ENCODE results near the gene APOE. TPM values are rescaled to one million over a fixed set of nuclear protein-coding genes. Genes with fewer than 3 reads are reported as not detected.

The APOE gene
- total RNA-seq, 1 donor = 1.6 TPM

DNA sequence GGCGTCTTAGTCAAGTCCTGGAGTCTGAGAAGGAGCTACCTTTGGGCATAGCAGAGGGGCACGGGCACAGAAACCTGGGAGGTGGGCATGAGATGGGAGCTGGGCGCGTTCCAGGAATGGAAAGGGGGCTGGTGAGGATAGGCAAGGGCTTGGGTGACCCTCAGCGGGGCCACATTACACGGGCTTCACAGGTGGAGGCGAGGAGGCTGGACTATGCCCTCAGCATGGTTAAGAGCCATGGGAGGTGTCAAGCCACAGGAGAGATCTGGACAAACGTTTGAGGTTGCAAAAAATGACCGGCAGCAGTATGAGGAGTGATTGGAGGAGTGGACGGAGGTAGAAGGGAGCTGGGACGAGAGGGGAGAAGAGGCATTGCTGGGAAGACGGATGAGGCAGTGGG, 38.0 kb upstream of the APOE start:
- DNase-seq (ENCODE audit: low read depth) = no peak
- no peak overlapping the region for H3K4me3 ChIP-seq (ENCODE audit: low read depth, low read length)
- TF ChIP-seq, protein P1, sequence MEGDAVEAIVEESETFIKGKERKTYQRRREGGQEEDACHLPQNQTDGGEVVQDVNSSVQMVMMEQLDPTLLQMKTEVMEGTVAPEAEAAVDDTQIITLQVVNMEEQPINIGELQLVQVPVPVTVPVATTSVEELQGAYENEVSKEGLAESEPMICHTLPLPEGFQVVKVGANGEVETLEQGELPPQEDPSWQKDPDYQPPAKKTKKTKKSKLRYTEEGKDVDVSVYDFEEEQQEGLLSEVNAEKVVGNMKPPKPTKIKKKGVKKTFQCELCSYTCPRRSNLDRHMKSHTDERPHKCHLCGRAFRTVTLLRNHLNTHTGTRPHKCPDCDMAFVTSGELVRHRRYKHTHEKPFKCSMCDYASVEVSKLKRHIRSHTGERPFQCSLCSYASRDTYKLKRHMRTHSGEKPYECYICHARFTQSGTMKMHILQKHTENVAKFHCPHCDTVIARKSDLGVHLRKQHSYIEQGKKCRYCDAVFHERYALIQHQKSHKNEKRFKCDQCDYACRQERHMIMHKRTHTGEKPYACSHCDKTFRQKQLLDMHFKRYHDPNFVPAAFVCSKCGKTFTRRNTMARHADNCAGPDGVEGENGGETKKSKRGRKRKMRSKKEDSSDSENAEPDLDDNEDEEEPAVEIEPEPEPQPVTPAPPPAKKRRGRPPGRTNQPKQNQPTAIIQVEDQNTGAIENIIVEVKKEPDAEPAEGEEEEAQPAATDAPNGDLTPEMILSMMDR (IDR thresholded peaks at IDR 0.05; ENCODE audit: insufficient read depth, low read length) = no peak

DNA sequence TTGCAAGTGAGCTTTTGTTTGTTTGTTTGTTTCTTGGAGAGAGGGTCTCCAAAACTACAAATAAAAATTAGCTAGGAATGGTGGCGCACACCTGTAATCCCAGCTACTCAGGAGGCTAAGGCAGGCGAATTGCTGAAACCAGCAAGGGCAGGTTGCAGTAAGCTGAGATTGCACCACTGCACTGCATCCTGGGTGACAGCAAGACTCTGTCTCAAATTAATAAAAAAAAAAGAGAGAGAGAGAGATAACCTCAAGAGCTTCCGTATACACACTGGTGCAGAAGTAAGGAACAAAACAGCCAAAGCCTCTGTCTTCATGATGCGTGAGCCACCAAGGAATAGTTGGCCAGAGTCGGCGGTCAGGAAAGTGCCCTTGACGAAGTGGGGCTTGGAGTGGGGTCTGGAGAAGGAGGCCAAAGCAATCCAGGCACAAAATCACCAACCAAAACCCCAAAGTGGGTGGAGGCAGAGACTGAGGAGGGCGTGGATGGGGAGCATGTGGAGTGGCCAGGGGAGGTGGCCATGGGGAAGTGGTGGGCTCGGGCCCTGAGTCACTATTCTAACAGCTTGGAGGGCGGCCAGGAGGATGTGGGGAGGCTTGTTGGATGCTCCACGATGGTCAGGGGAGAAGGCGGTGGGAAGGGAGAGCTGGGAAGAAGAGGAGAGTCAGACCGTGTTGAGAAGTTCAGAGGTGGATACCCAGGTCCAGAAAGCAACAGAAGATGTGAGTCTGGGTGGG, 35.7 kb upstream of the APOE start:
- DNase-seq (ENCODE audit: low read depth) = no peak
- TF ChIP-seq, protein P1 (IDR thresholded peaks at IDR 0.05; ENCODE audit: insufficient read depth, low read length) = no peak
- H3K4me3 ChIP-seq (ENCODE audit: low read depth, low read length) = no peak overlapping the region

DNA sequence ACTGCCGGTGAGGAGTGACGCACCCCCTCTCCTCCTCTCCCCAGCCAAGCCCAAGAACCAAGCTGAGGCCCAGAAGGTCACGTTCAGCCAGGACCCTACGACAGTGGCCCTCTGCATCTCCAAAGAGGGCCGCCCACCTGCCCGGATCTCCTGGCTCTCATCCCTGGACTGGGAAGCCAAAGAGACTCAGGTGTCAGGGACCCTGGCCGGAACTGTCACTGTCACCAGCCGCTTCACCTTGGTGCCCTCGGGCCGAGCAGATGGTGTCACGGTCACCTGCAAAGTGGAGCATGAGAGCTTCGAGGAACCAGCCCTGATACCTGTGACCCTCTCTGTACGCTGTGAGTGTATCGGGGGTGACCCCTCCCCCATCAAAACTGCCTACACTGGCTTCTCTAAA, 33.8 kb upstream of the APOE start:
- TF ChIP-seq, protein P1 (IDR thresholded peaks at IDR 0.05; ENCODE audit: insufficient read depth, low read length) = no peak
- no peak overlapping the region for H3K4me3 ChIP-seq (ENCODE audit: low read depth, low read length)

DNA sequence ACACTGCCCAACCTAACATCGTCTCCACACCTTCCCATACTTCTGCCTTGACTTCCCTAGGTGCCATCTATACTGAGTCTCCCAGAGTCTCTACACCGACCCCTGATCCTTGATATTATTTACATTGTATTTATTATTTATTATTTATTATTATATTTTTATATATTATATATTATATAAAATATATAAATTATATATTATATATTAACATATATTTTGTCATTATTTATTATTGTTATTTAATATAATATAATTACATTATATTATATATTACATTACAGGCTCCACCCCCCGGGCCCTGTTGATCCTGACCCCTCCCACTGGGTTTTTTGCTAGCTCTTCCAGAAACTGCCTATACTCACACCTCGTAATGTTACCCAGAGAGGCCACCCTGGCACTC, 32.9 kb upstream of the APOE start:
- no peak for DNase-seq (ENCODE audit: low read depth)
- H3K4me3 ChIP-seq (ENCODE audit: low read depth, low read length) = no peak overlapping the region
- TF ChIP-seq, protein P1 (IDR thresholded peaks at IDR 0.05; ENCODE audit: insufficient read depth, low read length) = no peak

More for the DNA sequence above, 33.8 kb upstream of the APOE start:
- no peak for DNase-seq (ENCODE audit: low read depth)

DNA sequence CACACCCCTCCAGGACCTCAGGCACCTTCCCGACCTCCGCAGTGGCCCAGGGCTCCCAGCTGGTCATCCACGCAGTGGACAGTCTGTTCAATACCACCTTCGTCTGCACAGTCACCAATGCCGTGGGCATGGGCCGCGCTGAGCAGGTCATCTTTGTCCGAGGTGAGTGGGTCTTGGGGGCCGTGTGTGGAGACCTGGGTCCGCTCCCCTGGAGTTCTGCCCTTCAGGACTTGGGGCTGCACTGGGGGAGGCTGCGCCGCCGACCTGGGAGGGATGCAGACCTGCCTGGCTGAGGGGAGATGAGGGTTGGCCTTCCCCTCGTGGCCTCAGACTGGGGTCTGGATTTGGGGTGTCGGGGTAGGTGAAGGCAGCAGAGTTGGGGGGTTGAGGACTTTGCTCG, 31.3 kb upstream of the APOE start:
- H3K4me3 ChIP-seq (ENCODE audit: low read depth, low read length) = no peak overlapping the region
- DNase-seq (ENCODE audit: low read depth) = no peak
- TF ChIP-seq, protein P1 (IDR thresholded peaks at IDR 0.05; ENCODE audit: insufficient read depth, low read length) = no peak

DNA sequence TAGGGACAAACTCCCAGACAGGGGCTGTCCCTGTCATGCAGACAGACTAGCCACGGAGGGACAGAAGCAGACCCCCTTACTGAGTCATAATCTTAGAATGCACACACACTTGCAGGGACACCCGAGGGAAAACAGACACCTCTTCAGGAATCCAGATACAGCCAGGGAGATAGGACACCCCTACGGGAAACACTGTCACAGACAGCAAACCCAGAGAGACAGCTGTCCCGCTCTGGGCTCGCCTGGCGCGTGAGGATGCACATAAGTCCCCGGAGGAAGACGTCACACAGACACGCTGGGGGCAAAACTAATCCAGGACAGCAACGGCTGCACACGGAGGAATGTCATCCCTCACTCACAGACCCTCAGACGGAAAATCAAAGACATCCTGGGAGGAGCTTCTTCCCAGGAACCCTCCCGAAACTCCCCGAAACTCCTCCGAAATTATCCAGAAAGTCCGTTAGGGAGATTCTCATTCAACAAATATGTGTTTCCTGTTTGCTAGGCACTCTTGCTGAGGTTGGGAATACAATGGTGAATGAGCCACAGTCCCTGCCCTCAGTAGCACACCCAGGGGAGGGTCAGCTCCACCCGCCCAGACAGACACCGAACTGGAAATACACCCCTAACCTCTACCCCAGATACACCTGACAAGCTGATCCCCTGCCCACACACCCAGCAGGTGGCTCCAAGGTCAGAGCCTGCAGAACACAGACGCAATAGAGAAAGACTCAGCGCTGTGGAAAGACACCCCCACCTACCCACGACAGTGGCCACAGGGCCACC, 29.7 kb upstream of the APOE start:
- DNase-seq (ENCODE audit: low read depth) = no peak
- TF ChIP-seq, protein P1 (IDR thresholded peaks at IDR 0.05; ENCODE audit: insufficient read depth, low read length) = no peak
- H3K4me3 ChIP-seq (ENCODE audit: low read depth, low read length) = no peak overlapping the region
